HUES6 (cell line): Measurements from ENCODE around the gene ARRB2.
A peak's percentile ranks its signal among the peaks of the same experiment; 100 is the strongest.

ENCODE experiments used
- H3K27ac ChIP-seq: 2 replicates; pipeline ENCODE4 v1.7.0; 2013; ENCODE audit warnings: low read depth, mild to moderate bottlenecking, low read length, inconsistent platforms
- H3K27me3 ChIP-seq: 2 replicates; pipeline ENCODE4 v1.6.1; 2013; ENCODE audit warnings: low read length; ENCODE audit not compliant: control insufficient read depth, insufficient read depth
- H3K36me3 ChIP-seq: 2 replicates; pipeline ENCODE4 v1.6.1; 2013; ENCODE audit warnings: low read length; ENCODE audit not compliant: control insufficient read depth, insufficient read depth
- H3K4me1 ChIP-seq: 2 replicates; pipeline ENCODE4 v1.6.1; 2013; ENCODE audit warnings: low read length; ENCODE audit not compliant: control insufficient read depth, insufficient read depth
- H3K4me3 ChIP-seq: 2 replicates; pipeline ENCODE4 v1.5.1; 2013; ENCODE audit warnings: low read depth, low read length
- H3K9ac ChIP-seq: one replicate; pipeline ENCODE4 v1.6.1; 2013; ENCODE audit warnings: mild to moderate bottlenecking, low read length
- H3K9me3 ChIP-seq: 2 replicates; pipeline ENCODE4 v1.6.1; 2013; ENCODE audit warnings: low read depth, low read length; ENCODE audit not compliant: control insufficient read depth, insufficient read depth

ARRB2 gene

DNA sequence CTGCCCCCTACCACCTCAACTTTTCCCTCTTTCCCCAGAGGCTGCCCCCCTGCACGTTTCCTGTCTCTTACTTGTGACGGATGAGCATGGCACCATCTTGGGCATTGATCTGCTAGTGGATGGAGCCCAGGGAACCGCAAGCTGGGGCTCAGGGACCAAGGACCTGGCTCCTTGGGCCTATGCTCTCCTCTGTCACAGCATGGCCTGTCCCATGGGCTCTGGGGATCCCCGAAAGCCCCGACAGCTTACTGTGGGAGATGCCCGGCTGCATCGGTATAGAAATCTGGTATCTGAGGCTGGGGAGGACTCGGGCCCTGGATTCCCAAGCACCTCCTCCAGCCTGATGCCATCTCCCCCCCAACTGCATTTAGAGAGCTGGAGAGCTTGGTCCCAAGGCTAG is 31.1 kb downstream of the ARRB2 start:
- Histone ChIP-seq H3K27me3 (peaks cover 95% of the 10 kb centered on the region), H3K4me1 (peaks cover 16% of the 10 kb centered on the region), H3K9ac (no peak overlapping the region)

DNA sequence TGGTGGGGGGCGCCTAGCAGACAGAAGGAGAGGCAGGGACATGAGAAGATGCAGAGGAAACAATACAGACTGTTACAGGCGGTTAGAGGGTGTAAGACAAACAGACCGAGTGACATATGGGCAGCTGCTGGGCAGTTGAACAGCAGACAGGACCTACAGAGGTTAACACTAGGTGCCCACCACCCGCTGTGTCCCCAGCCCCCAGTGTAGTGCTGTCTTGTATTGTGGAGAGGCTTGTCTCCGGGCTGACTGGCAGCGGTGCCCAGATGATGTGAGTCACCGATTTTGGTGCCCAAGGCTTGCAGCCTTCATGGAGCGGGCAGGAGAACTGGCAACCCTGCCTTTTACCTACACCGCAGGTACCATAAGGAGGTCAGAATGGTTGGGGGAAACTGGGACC is 31.7 kb downstream of the ARRB2 start:
- Histone ChIP-seq H3K4me3 (no peak overlapping the region), H3K4me1 (peaks cover 16% of the 10 kb centered on the region), H3K36me3 (no peaks in the 10 kb centered on the region), H3K9ac (no peak overlapping the region), H3K27me3 (peaks cover 89% of the 10 kb centered on the region), H3K27ac (no peak overlapping the region), H3K9me3 (no peaks in the 10 kb centered on the region)

More for the DNA sequence above, 31.1 kb downstream of the ARRB2 start:
- no peaks in the 10 kb centered on the region for H3K36me3 ChIP-seq
- no peaks in the 10 kb centered on the region for H3K9me3 ChIP-seq
- no peak overlapping the region for H3K27ac ChIP-seq
- H3K4me3 ChIP-seq: no peak overlapping the region

DNA sequence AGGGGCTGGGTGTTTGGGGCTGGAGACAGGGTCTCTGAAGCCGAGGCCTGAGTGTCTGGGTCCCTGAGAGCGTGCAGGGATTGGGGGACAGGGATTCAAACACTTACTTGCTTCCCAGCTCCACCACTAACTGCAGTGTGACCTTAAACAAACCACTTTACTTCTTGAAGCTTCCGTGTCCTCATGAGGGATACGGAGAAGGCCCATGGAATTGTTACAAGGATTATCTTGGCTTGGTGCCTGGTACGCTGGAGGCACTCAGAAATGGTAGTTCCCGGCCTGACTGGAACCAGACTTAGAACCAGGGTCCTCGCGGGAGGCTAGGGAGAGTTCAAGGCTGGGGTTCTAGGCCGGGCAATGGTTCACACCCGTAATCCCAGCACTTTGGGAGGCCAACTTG is 32.2 kb downstream of the ARRB2 start:
- no peak overlapping the region for H3K27ac ChIP-seq
- H3K9ac ChIP-seq: no peak overlapping the region
- peaks cover 16% of the 10 kb centered on the region for H3K4me1 ChIP-seq
- peaks cover 84% of the 10 kb centered on the region for H3K27me3 ChIP-seq
- no peaks in the 10 kb centered on the region for H3K36me3 ChIP-seq
- H3K9me3 ChIP-seq: no peaks in the 10 kb centered on the region
- H3K4me3 ChIP-seq: no peak overlapping the region

- Histone ChIP-seq H3K4me1 (peaks cover 14% of the 10 kb centered on the region), H3K36me3 (no peaks in the 10 kb centered on the region), H3K27me3 (peaks cover 78% of the 10 kb centered on the region), H3K9me3 (no peaks in the 10 kb centered on the region), H3K4me3 (no peak overlapping the region), H3K9ac (no peak overlapping the region), H3K27ac (no peak overlapping the region)
Observed at GRCh38 chr17:4743216-4743615, 32.8 kb downstream of the ARRB2 start.

DNA sequence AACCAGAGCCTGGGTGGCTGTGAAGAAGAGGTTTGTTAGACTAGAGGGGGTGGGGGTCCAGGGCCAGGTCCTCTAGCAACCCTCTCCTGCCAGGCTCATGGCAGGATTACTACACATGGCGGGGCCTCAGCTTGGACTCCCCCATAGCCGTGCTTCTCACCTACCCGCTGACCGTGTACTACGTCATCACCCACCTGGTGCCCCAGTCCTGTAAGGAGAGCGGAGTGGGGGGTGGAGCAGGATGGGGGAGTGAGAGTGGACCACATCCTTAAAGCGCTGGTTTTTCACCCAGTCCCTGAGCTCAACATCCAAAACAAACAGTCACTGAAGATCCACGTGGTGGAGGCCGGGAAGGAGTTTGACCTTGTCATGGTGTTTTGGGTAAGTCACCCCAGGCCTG is 33.5 kb downstream of the ARRB2 start:
- Histone ChIP-seq H3K9ac (no peak overlapping the region), H3K27ac (no peak overlapping the region), H3K4me3 (no peak overlapping the region), H3K4me1 (peaks cover 9% of the 10 kb centered on the region), H3K27me3 (peaks cover 71% of the 10 kb centered on the region), H3K9me3 (no peaks in the 10 kb centered on the region), H3K36me3 (no peaks in the 10 kb centered on the region)

- H3K9ac ChIP-seq: no peak overlapping the region
- no peaks in the 10 kb centered on the region for H3K36me3 ChIP-seq
- H3K9me3 ChIP-seq: no peaks in the 10 kb centered on the region
- no peak overlapping the region for H3K27ac ChIP-seq
- peak overlapping the region; percentile 69 for H3K4me3 ChIP-seq
- H3K27me3 ChIP-seq: peaks cover 57% of the 10 kb centered on the region
- peaks cover 9% of the 10 kb centered on the region for H3K4me1 ChIP-seq
Observed at GRCh38 chr17:4744999-4745969, 34.9 kb downstream of the ARRB2 start.

DNA sequence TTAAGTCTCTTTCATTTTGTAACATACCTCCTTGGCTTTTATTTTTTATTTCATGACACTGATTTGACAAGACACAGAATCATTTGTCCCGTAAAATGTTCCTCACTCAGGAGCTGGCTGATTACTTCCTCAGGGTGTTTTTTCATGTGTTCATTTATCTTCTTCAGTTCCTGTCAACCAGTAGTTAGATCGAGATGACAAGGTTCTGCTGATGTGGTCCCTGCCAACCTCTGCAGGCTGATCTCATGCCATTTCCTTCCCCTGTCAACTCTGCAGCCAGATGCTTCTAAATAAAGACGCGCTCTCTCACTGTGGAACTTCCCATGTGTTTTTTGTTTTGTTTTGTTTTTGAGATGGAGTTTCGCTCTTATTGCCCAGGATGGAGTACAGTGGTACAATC is 37.4 kb downstream of the ARRB2 start:
- no peaks in the 10 kb centered on the region for H3K36me3 ChIP-seq
- peaks cover 32% of the 10 kb centered on the region for H3K27me3 ChIP-seq
- no peak overlapping the region for H3K9ac ChIP-seq
- no peaks in the 10 kb centered on the region for H3K9me3 ChIP-seq
- H3K4me3 ChIP-seq: no peak overlapping the region
- H3K4me1 ChIP-seq: peaks cover 9% of the 10 kb centered on the region
- no peak overlapping the region for H3K27ac ChIP-seq

- Histone ChIP-seq H3K9me3 (no peaks in the 10 kb centered on the region), H3K27me3 (peaks cover 25% of the 10 kb centered on the region), H3K9ac (no peak overlapping the region), H3K4me3 (no peak overlapping the region), H3K4me1 (peaks cover 9% of the 10 kb centered on the region), H3K27ac (no peak overlapping the region), H3K36me3 (no peaks in the 10 kb centered on the region)
Observed at GRCh38 chr17:4748686-4749085, 38.3 kb downstream of the ARRB2 start.

DNA sequence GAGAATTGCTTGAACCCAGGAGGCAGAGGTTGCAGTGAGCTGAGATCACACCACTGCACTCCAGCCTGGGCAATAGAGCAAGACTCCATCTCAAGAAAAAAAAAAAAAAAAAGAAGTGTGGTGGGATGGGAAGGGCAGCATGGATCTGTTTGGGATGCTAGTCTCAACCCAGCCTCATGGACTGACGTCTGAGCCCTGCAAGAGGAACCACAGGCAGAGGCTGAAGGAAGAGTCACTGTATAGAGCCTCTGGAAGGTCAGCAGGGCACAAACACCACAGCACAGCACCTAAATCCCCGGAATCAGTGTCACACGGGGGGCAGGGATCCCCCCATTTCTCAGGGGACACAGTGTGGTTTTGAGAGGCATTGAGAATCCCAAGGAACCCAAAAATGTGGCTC is 40.2 kb downstream of the ARRB2 start:
- H3K9ac ChIP-seq: no peak overlapping the region
- H3K27ac ChIP-seq: no peak overlapping the region
- H3K36me3 ChIP-seq: no peaks in the 10 kb centered on the region
- peaks cover 13% of the 10 kb centered on the region; the same call in 1 of the 2 replicates for H3K27me3 ChIP-seq
- H3K9me3 ChIP-seq: no peaks in the 10 kb centered on the region
- H3K4me1 ChIP-seq: peaks cover 5% of the 10 kb centered on the region; the same call in 1 of the 2 replicates
- H3K4me3 ChIP-seq: no peak overlapping the region

DNA sequence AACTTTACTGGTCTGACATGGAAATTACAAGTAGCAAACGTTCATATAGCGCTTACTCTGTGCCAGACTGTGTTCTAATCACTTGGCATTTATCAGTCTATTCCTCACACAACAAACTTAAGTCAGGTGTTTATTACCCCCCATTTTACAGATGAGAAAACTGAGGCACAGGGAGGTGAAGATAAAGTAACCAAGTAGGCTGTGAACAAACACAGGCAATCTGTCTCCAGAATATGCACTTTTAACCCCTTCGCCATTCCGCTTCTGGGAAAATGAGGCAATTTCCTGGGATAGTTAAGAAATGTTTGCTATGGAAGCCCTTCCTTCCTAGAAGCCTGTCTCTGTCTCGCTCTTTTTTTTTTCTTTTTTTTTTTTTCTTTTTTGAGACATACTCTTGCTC is 41.5 kb downstream of the ARRB2 start:
- H3K36me3 ChIP-seq: no peaks in the 10 kb centered on the region
- H3K9ac ChIP-seq: no peak overlapping the region
- H3K4me1 ChIP-seq: no peaks in the 10 kb centered on the region
- no peaks in the 10 kb centered on the region for H3K9me3 ChIP-seq
- H3K27me3 ChIP-seq: peaks cover 7% of the 10 kb centered on the region; the same call in 1 of the 2 replicates
- H3K27ac ChIP-seq: no peak overlapping the region
- H3K4me3 ChIP-seq: no peak overlapping the region

- Histone ChIP-seq H3K36me3 (no peaks in the 10 kb centered on the region), H3K4me3 (no peak overlapping the region), H3K27me3 (peaks cover 7% of the 10 kb centered on the region; the same call in 1 of the 2 replicates), H3K9me3 (no peaks in the 10 kb centered on the region), H3K9ac (no peak overlapping the region), H3K27ac (no peak overlapping the region), H3K4me1 (no peaks in the 10 kb centered on the region)
Observed at GRCh38 chr17:4753392-4753791, 43.0 kb downstream of the ARRB2 start.
